GF-D8 (cell line): ENCODE data around the gene CEP85.

Experiments
- DNase-seq: peaks from one replicate; lab custom pipeline; 2025; lab: John Stamatoyannopoulos, UW

The CEP85 gene

GRCh38 chr1:26317146-26317545, 83.1 kb downstream of the CEP85 start:
- DNase-seq, result no peak

- DNase-seq, result peak; percentile 58
Measured at GRCh38 chr1:26317612-26318337, 83.8 kb downstream of the CEP85 start, which contains the start of gene CD52. Gene CD52 (plus strand): TSS chr1:26317958. CDS start chr1:26318018, 60 bp downstream.

GRCh38 chr1:26318338-26319064, 84.5 kb downstream of the CEP85 start:
- no peak for DNase-seq

- DNase-seq, result no peak
Measured at GRCh38 chr1:26320896-26321295, 86.9 kb downstream of the CEP85 start.

GRCh38 chr1:26321315-26322041, 87.5 kb downstream of the CEP85 start:
- peak; percentile 63 for DNase-seq

- no peak for DNase-seq
Measured at GRCh38 chr1:26322042-26322331, 88.0 kb downstream of the CEP85 start.

- no peak for DNase-seq
Measured at GRCh38 chr1:26323382-26323781, 89.4 kb downstream of the CEP85 start.

GRCh38 chr1:26324550-26324949, 90.5 kb downstream of the CEP85 start:
- no peak for DNase-seq

GRCh38 chr1:26327956-26328362, 94.0 kb downstream of the CEP85 start:
- no peak for DNase-seq
